Islet precursor cell (in vitro differentiated cells): ENCODE results near the gene KNSTRN.

Experiments
- DNase-seq: peaks from one replicate; pipeline ENCODE4 v3.0.0-alpha.2; 2018

KNSTRN gene, protein sequence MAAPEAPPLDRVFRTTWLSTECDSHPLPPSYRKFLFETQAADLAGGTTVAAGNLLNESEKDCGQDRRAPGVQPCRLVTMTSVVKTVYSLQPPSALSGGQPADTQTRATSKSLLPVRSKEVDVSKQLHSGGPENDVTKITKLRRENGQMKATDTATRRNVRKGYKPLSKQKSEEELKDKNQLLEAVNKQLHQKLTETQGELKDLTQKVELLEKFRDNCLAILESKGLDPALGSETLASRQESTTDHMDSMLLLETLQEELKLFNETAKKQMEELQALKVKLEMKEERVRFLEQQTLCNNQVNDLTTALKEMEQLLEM

DNA sequence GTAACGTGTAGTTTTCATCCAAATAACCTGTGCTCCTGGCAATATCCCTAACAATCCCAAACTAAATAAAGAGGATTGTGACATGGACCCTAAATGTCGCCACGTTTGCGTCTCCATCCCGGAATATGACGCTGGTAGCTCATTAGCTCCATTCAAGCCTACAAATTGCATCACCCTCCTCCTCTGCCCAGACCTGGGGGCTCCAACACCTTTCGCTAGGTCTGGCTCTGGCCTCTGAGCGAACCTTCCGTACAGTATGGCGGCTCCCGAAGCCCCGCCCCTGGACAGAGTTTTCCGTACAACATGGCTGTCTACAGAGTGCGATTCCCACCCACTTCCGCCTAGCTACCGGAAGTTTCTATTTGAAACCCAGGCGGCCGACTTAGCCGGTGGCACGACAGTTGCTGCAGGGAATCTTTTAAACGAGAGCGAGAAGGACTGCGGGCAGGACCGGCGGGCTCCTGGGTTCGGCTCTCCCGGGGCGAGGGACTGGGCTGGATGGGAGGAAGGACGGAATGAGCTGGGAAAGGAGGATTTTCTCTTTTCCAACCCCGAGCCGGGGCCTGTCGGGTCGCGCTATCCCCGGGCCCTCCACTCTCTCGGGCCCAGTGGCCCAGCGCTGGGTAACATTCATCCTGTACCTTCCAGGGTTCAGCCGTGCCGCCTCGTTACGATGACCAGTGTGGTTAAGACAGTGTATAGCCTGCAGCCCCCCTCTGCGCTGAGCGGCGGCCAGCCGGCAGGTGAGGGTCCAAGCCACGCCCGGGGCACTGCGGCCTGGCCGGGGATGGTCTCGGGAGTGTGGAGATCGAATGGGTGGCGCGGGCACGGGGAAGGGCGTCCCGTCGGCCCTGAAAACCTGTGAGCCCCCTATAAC lies at the start of gene KNSTRN:
KNSTRN (plus strand) TSS at position 142 of the 877 bp plus-strand sequence; CDS start at position 257, 115 bp downstream.
- peak; percentile 95 for DNase-seq

DNA sequence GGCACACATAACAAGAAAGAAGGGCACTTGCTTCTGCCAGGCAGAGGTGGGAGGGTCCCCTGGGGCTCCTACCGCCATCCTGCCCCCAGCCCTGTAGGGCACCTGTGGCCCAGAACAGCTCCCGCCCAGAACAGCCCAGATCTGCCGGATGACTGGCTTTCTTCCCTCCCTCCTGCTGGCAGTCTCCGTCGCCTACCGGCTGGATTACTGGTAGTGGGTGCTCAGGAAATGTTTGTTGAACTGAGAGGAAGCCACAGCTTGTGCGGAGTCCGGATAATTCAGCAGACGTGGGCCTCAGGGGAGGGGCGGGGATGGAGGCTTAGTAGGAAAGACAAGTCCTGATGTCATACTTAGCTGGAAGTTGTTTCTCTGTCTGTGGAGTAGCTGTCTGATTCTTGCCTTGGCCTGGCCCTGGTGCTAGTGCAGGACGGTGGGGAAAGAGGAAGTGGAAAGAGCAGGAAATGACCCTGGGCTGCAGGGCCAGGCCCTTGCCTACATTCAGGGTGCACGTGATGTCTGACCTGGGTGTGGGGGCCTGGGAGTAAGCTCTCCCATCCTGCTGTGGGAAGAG lies 48.5 kb upstream of the KNSTRN start:
- DNase-seq: peak; percentile 87

DNA sequence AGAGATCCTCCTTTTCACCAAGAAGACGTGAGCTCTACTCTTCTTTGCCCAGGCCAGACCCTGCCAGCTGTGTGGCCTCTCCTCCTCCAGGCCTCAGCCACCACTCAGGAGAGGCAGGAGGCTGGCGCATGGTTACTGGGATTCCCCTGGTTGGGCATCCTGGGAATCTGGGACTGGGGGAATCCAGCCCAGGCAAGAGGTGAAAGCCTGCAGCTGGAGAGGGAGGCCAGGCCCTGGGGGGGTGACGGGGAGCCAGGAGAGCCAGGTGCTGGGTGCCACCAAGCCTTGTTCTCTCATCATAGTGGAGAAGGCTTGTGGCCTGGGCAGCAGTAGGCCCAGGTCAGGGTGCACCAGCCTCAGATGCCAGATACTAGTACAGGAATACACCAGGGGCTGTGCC lies 48.0 kb upstream of the KNSTRN start:
- no peak for DNase-seq

DNA sequence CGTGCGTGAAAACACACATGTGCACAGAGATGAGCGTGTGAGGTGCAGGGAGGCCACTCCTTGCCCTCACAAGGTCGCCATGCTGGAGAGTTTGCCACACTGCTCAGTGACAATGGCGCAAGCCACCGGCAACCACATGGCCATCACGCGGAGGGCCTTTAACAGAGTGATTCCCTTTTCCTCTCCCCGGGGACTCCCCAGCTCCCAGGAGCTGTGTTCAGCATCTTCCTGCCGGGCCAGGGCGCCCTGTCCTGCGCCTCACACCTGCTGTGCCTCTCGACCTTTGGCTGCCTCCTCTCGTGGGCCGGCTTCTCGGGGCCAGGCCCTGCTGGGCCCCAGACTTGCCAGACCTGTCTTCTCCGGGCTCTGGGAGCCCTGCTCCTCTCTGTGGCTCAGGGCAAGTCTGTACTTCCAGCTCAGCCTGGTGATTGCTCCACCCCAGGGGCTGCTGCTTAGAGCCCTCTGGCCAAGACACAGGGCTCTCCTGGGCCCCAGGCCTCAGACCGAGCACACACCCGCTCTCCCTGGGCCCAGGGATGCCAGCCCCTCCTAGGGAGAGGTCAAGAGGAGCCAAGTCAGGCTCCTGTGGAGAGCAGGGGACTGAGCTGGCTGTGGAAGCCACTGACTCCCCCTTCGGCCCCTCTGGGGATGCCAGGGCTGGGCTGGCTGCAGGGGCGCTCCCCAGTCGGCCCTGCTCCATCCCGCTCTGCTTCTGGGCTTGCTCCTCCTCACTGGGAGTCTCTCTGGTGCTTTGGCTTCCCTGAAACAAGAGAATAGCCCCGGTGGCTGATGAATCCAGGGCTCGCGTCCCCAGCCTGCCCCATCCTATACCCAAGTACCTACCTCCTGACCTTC lies 47.4 kb upstream of the KNSTRN start:
- peak; percentile 78 for DNase-seq

DNA sequence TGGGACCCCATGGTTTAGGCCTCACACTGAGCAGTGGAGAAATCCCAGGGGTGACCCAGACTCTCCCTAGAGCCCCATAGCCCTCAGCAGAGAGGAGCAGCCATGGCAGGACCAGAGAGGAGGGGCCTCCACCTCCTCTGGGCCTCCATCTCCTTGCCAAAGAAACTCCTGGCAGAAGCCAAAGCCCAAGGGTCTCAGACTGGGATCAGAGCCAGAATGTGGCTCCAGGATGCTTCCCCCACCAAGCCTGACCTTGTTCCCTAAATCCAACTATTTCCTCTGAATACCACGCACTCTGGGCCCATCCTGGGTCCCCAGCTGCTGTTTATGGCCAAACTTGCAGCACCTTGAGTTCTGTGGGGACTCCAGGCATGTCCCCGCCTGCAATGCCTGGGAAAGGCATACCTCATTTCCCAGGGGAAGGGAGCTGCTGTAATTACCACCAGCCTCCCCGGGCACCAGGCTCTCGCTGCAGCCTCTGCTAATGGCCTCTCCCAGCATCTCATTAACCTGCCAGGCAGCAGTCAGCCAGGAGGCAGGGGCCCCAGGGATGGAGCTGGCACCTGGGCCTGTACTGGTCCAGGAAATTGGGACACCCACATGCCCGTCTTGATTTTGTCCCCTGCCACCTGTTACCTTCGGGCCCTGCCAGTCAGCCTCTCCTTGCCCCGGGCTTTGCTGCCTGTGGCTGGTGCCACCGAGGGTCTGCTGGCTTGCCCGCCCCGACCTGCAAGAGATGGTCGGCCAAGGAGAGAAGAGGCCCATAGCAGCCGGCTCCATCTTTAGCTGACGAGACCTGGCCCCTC lies 46.4 kb upstream of the KNSTRN start:
- DNase-seq: no peak

DNA sequence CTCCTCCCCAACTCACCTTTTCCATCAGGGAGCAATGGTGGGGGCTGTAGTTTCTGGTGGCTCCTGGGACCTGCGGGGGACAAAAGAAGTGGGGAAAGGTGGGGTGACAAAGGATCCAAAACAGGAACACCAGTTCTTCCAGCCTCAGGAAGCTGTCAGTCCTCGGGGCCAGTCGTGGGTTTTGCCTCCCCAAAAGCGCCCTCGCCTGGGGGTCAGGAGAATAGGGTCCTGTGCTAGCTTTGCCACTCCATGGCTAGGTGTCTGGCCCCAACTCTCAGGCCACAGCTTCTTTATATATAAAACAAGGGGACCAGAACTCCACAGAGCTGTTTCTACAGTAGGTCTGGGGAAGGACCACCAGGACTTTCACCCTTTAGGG lies 45.8 kb upstream of the KNSTRN start:
- DNase-seq: no peak

DNA sequence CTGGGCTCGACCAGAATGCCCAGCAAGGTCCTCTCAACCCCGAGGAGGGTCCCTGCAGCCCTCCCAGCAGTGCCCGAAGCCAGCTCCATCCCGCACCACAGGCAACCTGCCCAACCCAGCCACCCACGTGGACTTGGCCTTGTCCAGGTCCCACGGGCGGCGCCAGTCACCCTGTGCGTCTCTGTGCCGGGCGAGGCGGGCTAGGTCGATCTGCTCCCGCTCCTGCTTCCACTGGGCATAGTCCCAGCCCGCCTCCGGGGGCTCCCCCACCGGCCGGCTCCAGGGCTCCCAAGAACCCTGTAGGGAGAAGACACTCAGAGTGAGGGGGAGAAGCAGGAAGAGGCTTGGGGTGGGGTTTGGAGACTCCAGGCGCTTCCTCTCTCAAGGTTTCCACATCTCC lies 44.9 kb upstream of the KNSTRN start:
- no peak for DNase-seq

DNA sequence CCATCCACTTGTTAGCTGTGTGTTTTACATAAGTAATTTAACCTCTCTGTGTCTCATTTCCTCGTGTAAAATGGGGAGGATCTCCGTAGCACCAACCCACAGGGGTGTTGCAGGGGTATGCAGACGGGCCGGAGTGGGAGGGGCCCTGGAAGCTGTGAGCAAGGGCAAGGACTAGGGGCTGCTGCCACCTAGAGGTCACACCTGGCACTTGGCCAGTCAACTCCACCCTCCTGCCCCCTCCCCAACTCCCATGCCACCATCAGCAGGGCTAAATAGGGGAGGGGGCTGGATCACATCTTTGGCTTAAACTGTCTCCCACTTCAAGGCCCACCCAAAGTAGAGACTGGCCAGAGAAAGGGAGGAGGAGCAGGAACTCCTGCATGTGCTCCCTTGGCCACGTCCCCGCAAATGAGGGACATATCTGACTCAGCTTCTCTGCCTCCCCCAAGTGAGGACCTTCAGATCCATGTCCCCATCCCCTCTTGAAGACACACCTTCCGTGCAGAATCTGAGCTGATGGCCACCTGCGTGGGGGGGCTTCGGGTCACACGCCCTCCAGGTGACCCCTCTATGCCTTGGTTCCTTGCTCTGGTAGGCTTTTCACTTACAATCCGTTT lies 44.4 kb upstream of the KNSTRN start:
- peak; percentile 89 for DNase-seq

DNA sequence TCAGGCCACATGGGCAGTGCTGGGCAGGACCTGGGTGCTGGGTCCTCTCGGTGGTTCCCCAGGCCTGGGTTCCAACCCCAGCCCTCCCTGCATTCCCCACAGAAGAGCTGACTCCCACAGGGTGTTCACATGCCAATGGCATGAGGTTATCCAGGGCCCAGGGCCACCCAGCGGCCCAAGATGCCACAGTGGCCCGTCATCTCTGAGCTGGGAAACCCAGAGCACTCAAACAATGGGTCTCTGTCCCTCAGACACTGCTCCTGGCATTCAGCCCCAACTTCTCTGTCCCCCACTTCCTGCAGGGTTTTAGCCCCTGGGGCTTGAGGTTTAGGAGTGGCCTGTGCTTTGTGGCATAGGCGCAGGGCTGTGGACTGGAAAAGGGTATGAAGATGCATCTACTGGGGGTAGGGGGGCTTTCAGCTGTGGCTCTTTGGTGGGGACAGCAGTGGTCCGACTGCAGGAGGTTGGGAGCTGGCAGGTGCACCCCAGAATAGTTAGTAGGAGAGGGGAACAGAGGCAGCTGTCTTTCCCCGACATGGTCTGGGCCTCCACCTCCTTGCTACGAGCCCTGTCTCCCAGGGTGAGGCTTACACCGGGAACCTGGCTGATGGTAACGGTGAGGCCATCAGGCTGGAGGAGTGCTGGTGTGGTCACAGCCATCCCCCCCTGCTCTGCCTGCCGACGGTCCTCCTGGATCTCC lies 43.5 kb upstream of the KNSTRN start:
- DNase-seq: peak; percentile 92

DNA sequence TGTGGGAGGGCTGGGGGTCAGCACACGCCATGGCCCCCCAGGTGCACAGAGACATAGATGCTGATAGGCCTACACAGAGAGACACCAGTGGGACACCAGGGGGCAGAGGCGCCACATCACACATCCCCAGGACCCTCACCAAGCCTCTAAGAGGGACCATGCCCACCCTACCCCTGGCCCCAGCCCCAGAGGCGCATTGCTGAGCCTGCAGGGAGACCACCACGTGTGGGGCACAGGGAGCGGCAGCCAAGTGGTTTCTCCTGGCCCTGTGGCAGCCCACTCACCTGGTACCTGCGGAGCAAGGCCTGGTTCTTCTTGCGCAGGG lies 42.9 kb upstream of the KNSTRN start:
- DNase-seq: no peak

DNA sequence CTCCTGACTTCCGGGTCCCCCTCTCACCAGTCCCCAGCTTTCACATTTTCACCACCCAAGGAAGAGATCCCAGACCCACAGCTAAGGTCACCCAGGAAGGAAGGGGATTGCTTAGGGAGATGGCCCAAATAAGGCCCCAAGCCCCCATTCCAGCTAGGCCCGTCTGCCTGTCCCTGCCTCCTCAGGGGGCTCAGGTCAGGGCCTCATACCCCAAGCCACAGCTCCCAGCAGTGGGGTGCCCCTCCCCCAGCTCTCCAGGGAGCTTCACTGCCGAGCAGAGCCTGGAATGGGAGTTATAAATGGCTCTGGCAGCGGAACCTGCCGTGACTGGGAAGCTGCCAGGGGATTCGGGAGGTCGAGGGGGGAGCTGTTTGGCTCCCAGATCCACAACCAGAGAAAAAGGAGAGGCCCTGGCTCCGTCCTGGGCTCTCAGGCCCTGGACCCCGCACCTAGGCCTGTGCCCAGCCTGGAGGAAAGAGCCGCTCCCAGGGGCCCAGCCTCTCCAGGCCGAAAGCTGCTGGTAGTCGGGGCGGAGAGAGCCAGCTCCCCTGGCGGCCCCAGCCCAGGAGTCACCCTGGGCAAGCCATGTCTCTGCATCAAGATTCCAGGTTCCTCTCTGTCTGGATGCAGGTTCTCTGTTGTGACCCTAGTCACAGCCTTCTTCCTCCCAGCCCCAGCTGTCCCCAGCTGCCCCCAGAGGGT lies 42.3 kb upstream of the KNSTRN start:
- DNase-seq: no peak

DNA sequence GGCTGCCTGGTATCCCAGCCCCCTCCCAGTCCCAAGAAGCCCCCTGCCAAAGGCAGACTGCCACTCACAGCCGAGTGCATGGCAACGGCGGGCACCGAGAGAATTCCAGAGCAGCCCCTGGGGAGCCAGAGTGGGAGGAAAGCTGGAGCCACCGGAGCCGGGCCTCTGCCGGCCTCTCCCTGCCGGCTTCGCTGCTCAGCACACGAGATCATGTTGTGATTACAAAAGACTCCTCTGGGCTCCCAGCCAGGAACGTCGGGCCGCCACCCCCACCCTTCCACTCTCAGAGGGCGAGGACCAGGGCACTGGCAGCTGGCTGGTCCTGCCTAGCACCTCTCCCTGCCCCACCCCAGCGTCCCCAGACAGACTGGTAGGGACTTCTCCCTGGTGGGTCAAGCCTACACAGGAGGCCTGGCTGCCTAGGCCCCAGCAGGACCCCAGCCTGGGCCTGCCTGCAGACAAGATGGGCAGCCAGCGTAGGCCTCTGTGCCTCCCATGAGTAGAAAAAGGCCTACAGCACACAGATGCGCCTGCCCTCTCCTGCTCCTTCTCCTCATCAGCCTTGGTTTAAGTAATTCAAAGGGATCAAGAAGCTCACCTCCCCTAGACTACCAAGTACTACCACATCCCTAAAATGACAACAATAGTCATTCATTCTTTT lies 41.7 kb upstream of the KNSTRN start, which contains the start of gene CCDC9B:
CCDC9B (minus strand) TSS at position 200 of the 661 bp plus-strand sequence; CDS start at position 80, 120 bp downstream.
- no peak for DNase-seq

DNA sequence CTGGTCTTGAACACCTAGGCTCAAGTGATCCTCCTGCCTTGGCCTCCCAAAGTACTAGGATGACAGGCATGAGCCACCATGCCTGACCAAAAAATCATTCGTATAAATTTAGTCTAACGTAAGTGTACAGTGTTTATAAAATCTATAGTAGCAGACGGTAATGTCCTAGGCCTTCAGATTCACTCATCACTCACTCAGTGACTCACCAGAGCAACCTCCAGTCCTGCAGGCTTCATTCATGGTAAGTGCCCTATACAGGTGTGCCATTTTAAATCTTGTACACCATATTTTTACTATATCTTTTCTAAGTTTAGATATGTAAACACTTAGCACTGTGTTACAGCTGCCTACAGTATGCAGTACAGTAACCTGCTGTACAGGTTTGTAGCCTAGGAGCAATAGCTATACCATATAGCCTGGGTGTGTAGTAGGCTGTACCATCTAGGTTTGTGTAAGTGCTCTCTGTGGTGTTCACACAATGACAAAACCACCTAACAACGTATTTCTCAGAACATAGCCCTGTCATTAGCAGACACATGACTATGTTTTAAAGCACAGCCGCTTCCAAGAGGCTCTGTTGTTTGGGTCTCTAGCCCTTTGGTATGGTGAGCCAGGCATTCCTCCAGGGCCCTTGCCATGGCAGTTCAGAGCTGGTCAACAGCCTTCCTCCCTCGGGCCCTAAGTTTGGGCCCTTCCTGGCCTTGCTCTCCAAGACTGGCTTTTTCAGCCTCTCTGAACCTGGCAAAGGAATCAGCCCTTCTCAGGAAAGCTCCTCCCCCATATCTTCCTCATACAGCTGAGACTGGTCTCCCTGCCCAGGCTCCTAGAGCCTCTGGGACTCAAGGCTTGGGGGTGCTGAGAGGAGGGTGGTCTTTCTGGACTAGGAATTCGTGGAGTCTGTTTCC lies 39.9 kb upstream of the KNSTRN start:
- DNase-seq: no peak

DNA sequence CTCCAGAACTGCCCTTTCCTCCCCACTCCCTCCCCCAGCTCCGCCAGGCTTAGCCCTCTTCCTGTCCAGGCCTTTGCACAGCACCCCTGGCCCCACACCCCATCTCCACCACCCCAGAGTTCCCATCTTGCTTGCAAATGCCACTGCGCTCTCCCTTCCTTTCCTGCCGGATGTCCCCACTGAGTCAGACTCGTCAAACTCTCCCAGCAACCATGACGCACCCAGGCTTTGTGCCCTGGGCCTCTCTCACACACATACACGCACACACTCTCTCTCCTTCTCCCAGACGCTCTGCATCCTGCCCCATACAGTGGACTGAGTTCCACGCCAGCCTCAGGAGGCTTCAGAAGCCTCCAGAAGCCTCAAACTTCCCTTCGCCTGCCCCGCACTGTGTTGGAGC lies 39.0 kb upstream of the KNSTRN start:
- no peak for DNase-seq

DNA sequence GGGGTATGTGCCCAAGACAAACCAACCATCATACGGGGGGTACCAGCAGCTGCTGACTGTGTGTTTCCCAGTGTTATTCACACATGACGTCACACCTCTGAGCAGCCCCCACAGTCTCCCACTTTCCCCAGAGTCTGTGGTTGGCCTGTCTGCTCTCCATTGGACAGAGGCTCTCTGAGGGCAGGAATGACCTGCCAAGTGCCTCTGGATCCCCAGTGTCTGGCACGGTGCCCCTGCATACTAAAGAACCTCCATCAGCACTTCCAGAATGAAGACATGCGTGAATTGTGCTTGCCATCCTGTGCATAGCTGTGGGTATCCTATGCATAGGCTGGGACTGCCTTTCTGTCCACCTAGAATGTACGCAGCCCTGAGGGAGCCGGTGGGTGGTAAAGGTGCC lies 38.3 kb upstream of the KNSTRN start:
- no peak for DNase-seq

DNA sequence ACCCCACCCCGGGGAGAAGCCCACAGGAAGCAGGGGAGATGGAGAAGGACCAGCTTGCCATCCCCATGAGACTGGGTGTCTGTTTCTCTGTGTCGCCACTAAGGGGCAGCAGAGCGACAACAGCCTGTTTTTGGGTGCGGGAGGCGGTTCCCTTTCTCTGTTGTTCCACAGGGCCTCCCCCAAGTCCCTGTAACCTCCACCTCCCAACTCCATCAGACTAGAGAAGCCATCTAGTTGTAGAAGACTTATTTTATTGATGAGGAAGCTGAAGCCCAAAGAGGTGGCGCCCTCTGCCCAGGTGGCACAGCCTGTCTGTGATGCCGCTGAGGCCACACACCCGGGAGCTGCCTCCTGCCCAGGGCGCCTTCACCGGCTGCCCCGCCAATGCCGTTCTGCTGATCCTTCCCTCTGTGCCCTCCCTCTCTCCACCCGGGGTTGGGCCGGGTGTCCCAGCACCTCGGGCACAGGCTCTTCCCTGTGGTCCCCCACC lies 37.8 kb upstream of the KNSTRN start:
- DNase-seq: no peak

DNA sequence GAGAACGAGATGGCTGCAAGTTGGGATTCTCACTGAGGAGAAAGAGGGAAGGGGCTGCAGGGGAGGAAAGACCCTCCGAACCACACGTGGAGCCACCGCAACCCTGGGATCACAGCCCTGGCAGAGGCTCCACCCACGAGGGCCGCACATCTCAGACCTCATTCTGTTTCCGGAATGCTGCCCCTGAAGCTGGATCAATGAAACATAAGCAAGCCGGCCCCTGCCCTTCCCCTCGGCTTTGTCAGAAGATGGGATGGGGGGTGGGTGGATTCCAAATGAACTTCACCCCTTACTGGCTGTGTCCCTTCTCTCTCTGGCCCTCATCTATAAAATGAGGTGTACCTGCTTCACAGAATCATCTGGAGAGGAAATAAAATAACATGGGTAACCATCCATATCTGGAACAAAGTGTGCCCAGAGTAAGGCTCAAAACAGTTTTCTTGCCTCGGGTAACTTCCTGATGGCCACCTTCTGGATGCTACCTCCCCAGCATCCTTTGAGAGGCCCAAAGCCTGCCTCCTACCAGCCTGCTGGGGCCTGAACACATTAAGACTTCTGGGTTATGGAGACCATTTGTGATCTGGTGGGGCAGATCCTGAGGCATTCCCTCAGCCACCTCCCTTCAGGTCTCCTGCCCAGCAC lies 37.2 kb upstream of the KNSTRN start:
- DNase-seq: no peak
